T-helper 1 cell treated with Interleukin-12 subunit alpha and Interleukin-12 subunit beta and Interleukin-4 antibody, amounts not matched to agents 30 μg/mL and 1 μg/mL, for 36 hours (primary cell): ENCODE results near the gene TRUB1.

Experiments used
- H3K27ac Mint-ChIP-seq: one replicate; pipeline ENCODE4 v1.8.0; 2021; ENCODE audit warnings: mild to moderate bottlenecking, mixed read lengths
- H3K27me3 Mint-ChIP-seq: one replicate; pipeline ENCODE4 v1.8.0; 2021; ENCODE audit warnings: low read depth, mixed read lengths
- H3K36me3 Mint-ChIP-seq: one replicate; pipeline ENCODE4 v1.8.0; 2021; ENCODE audit warnings: low read depth, mixed read lengths
- H3K4me1 Mint-ChIP-seq: one replicate; pipeline ENCODE4 v1.8.0; 2021; ENCODE audit warnings: low read depth, mixed read lengths
- H3K4me3 Mint-ChIP-seq: one replicate; pipeline ENCODE4 v1.8.0; 2021; ENCODE audit warnings: mild to moderate bottlenecking, moderate library complexity, mixed read lengths
- H3K9me3 Mint-ChIP-seq: one replicate; pipeline ENCODE4 v1.8.0; 2021; ENCODE audit warnings: mixed read lengths

TRUB1 gene

GRCh38 chr10:114915294-114915693, 22.7 kb upstream of the TRUB1 start:
- H3K27ac Mint-ChIP-seq: no peak overlapping the region
- peaks cover 10% of the 10 kb centered on the region for H3K4me1 Mint-ChIP-seq
- no peaks in the 10 kb centered on the region for H3K36me3 Mint-ChIP-seq
- H3K9me3 Mint-ChIP-seq: no peaks in the 10 kb centered on the region
- peaks cover under 1% of the 10 kb centered on the region for H3K27me3 Mint-ChIP-seq
- H3K4me3 Mint-ChIP-seq: no peak overlapping the region

- Mint-ChIP-seq H3K4me3 (no peak overlapping the region), H3K27me3 (peaks cover 4% of the 10 kb centered on the region), H3K9me3 (no peaks in the 10 kb centered on the region), H3K27ac (no peak overlapping the region), H3K4me1 (peaks cover 7% of the 10 kb centered on the region), H3K36me3 (no peaks in the 10 kb centered on the region)
Observed at GRCh38 chr10:114916653-114917052, 21.3 kb upstream of the TRUB1 start.

GRCh38 chr10:114917459-114917858, 20.5 kb upstream of the TRUB1 start:
- peaks cover 5% of the 10 kb centered on the region for H3K4me1 Mint-ChIP-seq
- H3K4me3 Mint-ChIP-seq: no peak overlapping the region
- H3K36me3 Mint-ChIP-seq: no peaks in the 10 kb centered on the region
- no peak overlapping the region for H3K27ac Mint-ChIP-seq
- H3K27me3 Mint-ChIP-seq: peaks cover 4% of the 10 kb centered on the region
- H3K9me3 Mint-ChIP-seq: no peaks in the 10 kb centered on the region

GRCh38 chr10:114917927-114918672, 19.9 kb upstream of the TRUB1 start:
- Mint-ChIP-seq H3K9me3 (no peaks in the 10 kb centered on the region), H3K27me3 (peaks cover 4% of the 10 kb centered on the region), H3K27ac (no peak overlapping the region), H3K4me3 (no peak overlapping the region), H3K36me3 (no peaks in the 10 kb centered on the region), H3K4me1 (peaks cover 5% of the 10 kb centered on the region)

GRCh38 chr10:114920459-114920858, 17.5 kb upstream of the TRUB1 start:
- Mint-ChIP-seq H3K4me1 (no peaks in the 10 kb centered on the region), H3K27ac (no peak overlapping the region), H3K4me3 (no peak overlapping the region), H3K36me3 (peaks cover 2% of the 10 kb centered on the region), H3K9me3 (no peaks in the 10 kb centered on the region), H3K27me3 (peaks cover 4% of the 10 kb centered on the region)

GRCh38 chr10:114922003-114922402, 16.0 kb upstream of the TRUB1 start:
- Mint-ChIP-seq H3K4me3 (no peak overlapping the region), H3K9me3 (no peaks in the 10 kb centered on the region), H3K27ac (no peak overlapping the region)

GRCh38 chr10:114923551-114923950, 14.4 kb upstream of the TRUB1 start:
- Mint-ChIP-seq H3K4me3 (no peak overlapping the region), H3K27me3 (peaks cover 4% of the 10 kb centered on the region), H3K36me3 (peaks cover 2% of the 10 kb centered on the region), H3K27ac (no peak overlapping the region), H3K9me3 (no peaks in the 10 kb centered on the region), H3K4me1 (peaks cover 6% of the 10 kb centered on the region)

More at GRCh38 chr10:114922003-114922402, 16.0 kb upstream of the TRUB1 start:
- peaks cover 2% of the 10 kb centered on the region for H3K36me3 Mint-ChIP-seq
- peaks cover 6% of the 10 kb centered on the region for H3K4me1 Mint-ChIP-seq
- peaks cover 4% of the 10 kb centered on the region for H3K27me3 Mint-ChIP-seq

GRCh38 chr10:114925587-114926586, 12.1 kb upstream of the TRUB1 start:
- H3K9me3 Mint-ChIP-seq: peaks cover 1% of the 10 kb centered on the region
- no peak overlapping the region for H3K27ac Mint-ChIP-seq
- H3K36me3 Mint-ChIP-seq: peaks cover 2% of the 10 kb centered on the region
- no peaks in the 10 kb centered on the region for H3K27me3 Mint-ChIP-seq
- H3K4me1 Mint-ChIP-seq: peaks cover 6% of the 10 kb centered on the region
- no peak overlapping the region for H3K4me3 Mint-ChIP-seq

- H3K36me3 Mint-ChIP-seq: peaks cover 3% of the 10 kb centered on the region
- H3K4me1 Mint-ChIP-seq: peaks cover 6% of the 10 kb centered on the region
- peaks cover 4% of the 10 kb centered on the region for H3K9me3 Mint-ChIP-seq
- no peak overlapping the region for H3K27ac Mint-ChIP-seq
- no peaks in the 10 kb centered on the region for H3K27me3 Mint-ChIP-seq
- H3K4me3 Mint-ChIP-seq: no peak overlapping the region
Observed at GRCh38 chr10:114928818-114929217, 9.2 kb upstream of the TRUB1 start.

GRCh38 chr10:114930320-114930719, 7.7 kb upstream of the TRUB1 start:
- peaks cover 6% of the 10 kb centered on the region for H3K4me1 Mint-ChIP-seq
- H3K27ac Mint-ChIP-seq: no peak overlapping the region
- H3K9me3 Mint-ChIP-seq: peaks cover 4% of the 10 kb centered on the region
- no peaks in the 10 kb centered on the region for H3K27me3 Mint-ChIP-seq
- peaks cover 1% of the 10 kb centered on the region for H3K36me3 Mint-ChIP-seq
- no peak overlapping the region for H3K4me3 Mint-ChIP-seq

GRCh38 chr10:114931072-114931679, 6.8 kb upstream of the TRUB1 start:
- Mint-ChIP-seq H3K4me3 (no peak overlapping the region), H3K27ac (no peak overlapping the region), H3K27me3 (no peaks in the 10 kb centered on the region), H3K9me3 (peaks cover 4% of the 10 kb centered on the region), H3K4me1 (peaks cover under 1% of the 10 kb centered on the region), H3K36me3 (peaks cover 1% of the 10 kb centered on the region)

- H3K27me3 Mint-ChIP-seq: no peaks in the 10 kb centered on the region
- no peak overlapping the region for H3K27ac Mint-ChIP-seq
- peaks cover 1% of the 10 kb centered on the region for H3K36me3 Mint-ChIP-seq
- H3K4me1 Mint-ChIP-seq: peaks cover under 1% of the 10 kb centered on the region
- H3K4me3 Mint-ChIP-seq: no peak overlapping the region
- H3K9me3 Mint-ChIP-seq: peaks cover 4% of the 10 kb centered on the region
Observed at GRCh38 chr10:114932225-114932624, 5.8 kb upstream of the TRUB1 start.

- H3K27ac Mint-ChIP-seq: no peak overlapping the region
- peaks cover 4% of the 10 kb centered on the region for H3K9me3 Mint-ChIP-seq
- peaks cover 3% of the 10 kb centered on the region for H3K36me3 Mint-ChIP-seq
- no peak overlapping the region for H3K4me3 Mint-ChIP-seq
- H3K4me1 Mint-ChIP-seq: peaks cover 2% of the 10 kb centered on the region
- no peaks in the 10 kb centered on the region for H3K27me3 Mint-ChIP-seq
Observed at GRCh38 chr10:114932945-114933344, 5.0 kb upstream of the TRUB1 start.

- no peak overlapping the region for H3K27ac Mint-ChIP-seq
- H3K4me3 Mint-ChIP-seq: no peak overlapping the region
- H3K36me3 Mint-ChIP-seq: peaks cover 3% of the 10 kb centered on the region
- H3K4me1 Mint-ChIP-seq: peaks cover 2% of the 10 kb centered on the region
- H3K9me3 Mint-ChIP-seq: peaks cover 4% of the 10 kb centered on the region
- H3K27me3 Mint-ChIP-seq: no peaks in the 10 kb centered on the region
Observed at GRCh38 chr10:114933588-114933987, 4.4 kb upstream of the TRUB1 start.
